GM12878 (cell line): ENCODE measurements around the gene TMEM86B.

Experiments
- EP300 ChIP-seq, 2 experiments: fragments of 150-350 bp in 1 of 2; IDR thresholded peaks; 2 replicates each; pipeline ENCODE4 v1.6.1; 2011 to 2012; ENCODE audit warnings: low read depth in 2 of 2, low read length in 2 of 2, borderline replicate concordance in 1 of 2, improper control_type of control experiment in 1 of 2, inconsistent platforms in 1 of 2; ENCODE audit not compliant: control insufficient read depth in 1 of 2
- GABPA ChIP-seq: IDR thresholded peaks from 2 replicates; pipeline ENCODE4 v1.6.1; 2014; ENCODE audit warnings: antibody characterized with exemption, low read depth, mild to moderate bottlenecking, inconsistent platforms
- POLR2A ChIP-seq: IDR thresholded peaks from 2 replicates; pipeline ENCODE4 v1.6.1; 2011; ENCODE audit warnings: low read depth, mild to moderate bottlenecking, low read length
- TAF1 ChIP-seq: IDR thresholded peaks from 2 replicates; pipeline ENCODE4 v1.6.1; 2011; ENCODE audit warnings: mild to moderate bottlenecking, low read depth, low read length, borderline replicate concordance
- ZNF274 ChIP-seq: IDR thresholded peaks from one replicate; pipeline ENCODE4 v1.8.0; 2011; ENCODE audit not compliant: insufficient read length, insufficient read depth
- TF ChIP-seq, protein P1 (sequence below): IDR thresholded peaks from 2 replicates; pipeline ENCODE4 v1.6.1; 2012; ENCODE audit warnings: mild to moderate bottlenecking, low read depth, low read length
- TF ChIP-seq, protein P2 (sequence below), 3 experiments: IDR thresholded peaks in 2 of 3; conservative IDR thresholded peaks in 1 of 3; 2 replicates each; pipeline ENCODE4 v1.5.1; 2011; ENCODE audit warnings: low read depth in 3 of 3, low read length in 3 of 3, mild to moderate bottlenecking in 3 of 3, control low read depth in 2 of 3, moderate library complexity in 2 of 3, inconsistent platforms in 1 of 3, mixed read lengths in 1 of 3; ENCODE audit not compliant: control insufficient read depth in 2 of 3, insufficient read depth in 1 of 3; ENCODE audit errors: extremely low read depth in 1 of 3

DNA sequence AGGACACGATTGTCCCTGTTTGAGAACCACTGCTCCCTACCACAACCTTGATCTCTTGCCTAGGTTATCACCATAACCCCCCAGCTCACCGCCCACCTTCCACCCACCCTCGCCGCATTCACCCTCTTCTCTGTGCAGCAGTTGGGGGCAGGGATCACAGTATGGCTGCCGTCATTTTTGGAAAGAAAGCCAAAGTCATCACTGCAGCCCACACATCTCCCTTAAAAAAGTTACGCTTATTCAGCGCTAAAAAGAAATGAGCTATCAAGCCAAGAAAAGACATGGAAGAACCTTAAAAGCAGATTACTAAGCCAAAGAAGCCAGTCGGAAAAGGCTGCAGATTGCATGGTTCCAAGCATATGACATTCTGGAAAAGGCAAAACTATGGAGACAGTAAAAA lies 40.7 kb upstream of the TMEM86B start:
- TF ChIP-seq, protein P1, sequence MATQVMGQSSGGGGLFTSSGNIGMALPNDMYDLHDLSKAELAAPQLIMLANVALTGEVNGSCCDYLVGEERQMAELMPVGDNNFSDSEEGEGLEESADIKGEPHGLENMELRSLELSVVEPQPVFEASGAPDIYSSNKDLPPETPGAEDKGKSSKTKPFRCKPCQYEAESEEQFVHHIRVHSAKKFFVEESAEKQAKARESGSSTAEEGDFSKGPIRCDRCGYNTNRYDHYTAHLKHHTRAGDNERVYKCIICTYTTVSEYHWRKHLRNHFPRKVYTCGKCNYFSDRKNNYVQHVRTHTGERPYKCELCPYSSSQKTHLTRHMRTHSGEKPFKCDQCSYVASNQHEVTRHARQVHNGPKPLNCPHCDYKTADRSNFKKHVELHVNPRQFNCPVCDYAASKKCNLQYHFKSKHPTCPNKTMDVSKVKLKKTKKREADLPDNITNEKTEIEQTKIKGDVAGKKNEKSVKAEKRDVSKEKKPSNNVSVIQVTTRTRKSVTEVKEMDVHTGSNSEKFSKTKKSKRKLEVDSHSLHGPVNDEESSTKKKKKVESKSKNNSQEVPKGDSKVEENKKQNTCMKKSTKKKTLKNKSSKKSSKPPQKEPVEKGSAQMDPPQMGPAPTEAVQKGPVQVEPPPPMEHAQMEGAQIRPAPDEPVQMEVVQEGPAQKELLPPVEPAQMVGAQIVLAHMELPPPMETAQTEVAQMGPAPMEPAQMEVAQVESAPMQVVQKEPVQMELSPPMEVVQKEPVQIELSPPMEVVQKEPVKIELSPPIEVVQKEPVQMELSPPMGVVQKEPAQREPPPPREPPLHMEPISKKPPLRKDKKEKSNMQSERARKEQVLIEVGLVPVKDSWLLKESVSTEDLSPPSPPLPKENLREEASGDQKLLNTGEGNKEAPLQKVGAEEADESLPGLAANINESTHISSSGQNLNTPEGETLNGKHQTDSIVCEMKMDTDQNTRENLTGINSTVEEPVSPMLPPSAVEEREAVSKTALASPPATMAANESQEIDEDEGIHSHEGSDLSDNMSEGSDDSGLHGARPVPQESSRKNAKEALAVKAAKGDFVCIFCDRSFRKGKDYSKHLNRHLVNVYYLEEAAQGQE: no peak
- TF ChIP-seq, protein P2, sequence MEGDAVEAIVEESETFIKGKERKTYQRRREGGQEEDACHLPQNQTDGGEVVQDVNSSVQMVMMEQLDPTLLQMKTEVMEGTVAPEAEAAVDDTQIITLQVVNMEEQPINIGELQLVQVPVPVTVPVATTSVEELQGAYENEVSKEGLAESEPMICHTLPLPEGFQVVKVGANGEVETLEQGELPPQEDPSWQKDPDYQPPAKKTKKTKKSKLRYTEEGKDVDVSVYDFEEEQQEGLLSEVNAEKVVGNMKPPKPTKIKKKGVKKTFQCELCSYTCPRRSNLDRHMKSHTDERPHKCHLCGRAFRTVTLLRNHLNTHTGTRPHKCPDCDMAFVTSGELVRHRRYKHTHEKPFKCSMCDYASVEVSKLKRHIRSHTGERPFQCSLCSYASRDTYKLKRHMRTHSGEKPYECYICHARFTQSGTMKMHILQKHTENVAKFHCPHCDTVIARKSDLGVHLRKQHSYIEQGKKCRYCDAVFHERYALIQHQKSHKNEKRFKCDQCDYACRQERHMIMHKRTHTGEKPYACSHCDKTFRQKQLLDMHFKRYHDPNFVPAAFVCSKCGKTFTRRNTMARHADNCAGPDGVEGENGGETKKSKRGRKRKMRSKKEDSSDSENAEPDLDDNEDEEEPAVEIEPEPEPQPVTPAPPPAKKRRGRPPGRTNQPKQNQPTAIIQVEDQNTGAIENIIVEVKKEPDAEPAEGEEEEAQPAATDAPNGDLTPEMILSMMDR (IDR thresholded peaks at IDR 0.05 in 2 of 3, conservative IDR thresholded peaks at IDR 0.05 in 1 of 3; ENCODE audit: control insufficient read depth in 2 of 3, extremely low read depth in 1 of 3, insufficient read depth in 1 of 3, low read depth in 3 of 3, low read length in 3 of 3): no peak
- no peak for TF ChIP-seq ZNF274
- no peak for TF ChIP-seq EP300 (IDR thresholded peaks at IDR 0.05; ENCODE audit: borderline replicate concordance in 1 of 2, control insufficient read depth in 1 of 2, low read depth in 2 of 2, low read length in 2 of 2)
- TF ChIP-seq GABPA: no peak
- TF ChIP-seq POLR2A: no peak
- no peak for TF ChIP-seq TAF1
